Loucy (cell line): ENCODE measurements around the gene GRB10.

Source experiments
- H2AFZ ChIP-seq: fragments of 200-600 bp; sonication (generic); 2 replicates; pipeline ENCODE4 v1.6.0; 2016; ENCODE audit warnings: antibody characterized with exemption, mild to moderate bottlenecking, low read length, moderate library complexity
- H3F3A ChIP-seq: fragments of 200-600 bp; 2 replicates; pipeline ENCODE4 v1.6.0; 2016; ENCODE audit warnings: antibody characterized with exemption, low read depth, mild to moderate bottlenecking
- H3K27me3 ChIP-seq: fragments of 200-600 bp; sonication (generic); 2 replicates; pipeline ENCODE4 v1.6.1; 2014; ENCODE audit warnings: low read length, mild to moderate bottlenecking; ENCODE audit not compliant: insufficient read depth, poor library complexity, severe bottlenecking
- H3K36me3 ChIP-seq: fragments of 200-600 bp; sonication (generic); 2 replicates; pipeline ENCODE4 v1.6.1; 2016; ENCODE audit warnings: low read length; ENCODE audit not compliant: insufficient read depth
- H3K4me1 ChIP-seq: fragments of 200-600 bp; sonication (generic); 2 replicates; pipeline ENCODE4 v1.5.1; 2014; ENCODE audit warnings: low read length, mild to moderate bottlenecking; ENCODE audit not compliant: insufficient read depth, poor library complexity, severe bottlenecking
- H3K4me2 ChIP-seq: fragments of 200-600 bp; sonication (generic); 2 replicates; pipeline ENCODE4 v1.6.0; 2014; ENCODE audit warnings: antibody characterized with exemption, low read length, low read depth, mild to moderate bottlenecking; ENCODE audit not compliant: poor library complexity, severe bottlenecking
- H3K4me3 ChIP-seq: fragments of 200-600 bp; sonication (generic); 2 replicates; pipeline ENCODE4 v1.5.1; 2014; ENCODE audit warnings: low read length, mild to moderate bottlenecking, mixed read lengths; ENCODE audit not compliant: poor library complexity, severe bottlenecking
- H3K79me2 ChIP-seq: fragments of 200-600 bp; sonication (generic); 2 replicates; pipeline ENCODE4 v1.6.1; 2014; ENCODE audit warnings: low read length; ENCODE audit not compliant: insufficient read depth
- H3K9ac ChIP-seq: fragments of 200-600 bp; sonication (generic); 2 replicates; pipeline ENCODE4 v1.6.0; 2014; ENCODE audit warnings: mild to moderate bottlenecking, low read depth, low read length, moderate library complexity; ENCODE audit not compliant: poor library complexity, severe bottlenecking
- H3K9me2 ChIP-seq: fragments of 200-600 bp; sonication (generic); replicated peaks from 2 replicates; pipeline ENCODE4 v1.6.1; 2016; ENCODE audit warnings: low read depth, low read length, mixed read lengths
- H3K9me3 ChIP-seq: fragments of 200-600 bp; sonication (generic); 2 replicates; pipeline ENCODE4 v1.6.1; 2014; ENCODE audit warnings: mild to moderate bottlenecking, antibody characterized with exemption, low read length, low read depth; ENCODE audit not compliant: insufficient read depth
- H4K20me1 ChIP-seq: fragments of 200-600 bp; sonication (generic); 2 replicates; pipeline ENCODE4 v1.6.0; 2014; ENCODE audit warnings: antibody characterized with exemption, low read length, mild to moderate bottlenecking; ENCODE audit not compliant: insufficient read depth, poor library complexity, severe bottlenecking
- EZH2phosphoT487 ChIP-seq: fragments of 200-600 bp; IDR thresholded peaks from 2 replicates; pipeline ENCODE4 v1.6.1; 2018; ENCODE audit warnings: antibody characterized with exemption, mild to moderate bottlenecking, moderate library complexity, borderline replicate concordance
- TF ChIP-seq, protein P1 (sequence below): fragments of 200-600 bp; sonication (generic); conservative IDR thresholded peaks from 2 replicates; pipeline ENCODE4 v1.5.1; 2014; ENCODE audit warnings: mild to moderate bottlenecking, antibody characterized with exemption, low read length

Gene GRB10

DNA sequence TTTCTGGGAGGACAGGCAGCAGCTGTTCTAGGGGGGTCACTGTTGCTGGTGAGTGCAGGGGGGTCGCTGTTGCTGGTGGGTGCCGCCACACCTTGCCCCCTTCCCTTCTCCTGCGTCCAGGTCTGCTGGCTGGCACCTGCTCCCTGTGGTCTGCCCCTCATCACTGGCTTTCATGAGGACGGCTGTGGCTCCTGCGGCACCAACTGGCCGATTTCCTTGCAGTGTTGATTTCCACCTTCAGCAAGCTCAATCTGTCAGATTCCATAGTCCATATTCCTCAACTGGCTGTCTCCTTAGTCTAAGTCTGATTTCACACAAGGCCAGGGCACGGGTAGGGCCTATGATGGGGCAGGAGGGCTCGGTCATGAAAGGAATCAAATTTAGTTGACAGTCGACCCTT lies 23.4 kb upstream of the GRB10 start:
- no peak overlapping the region for H3K9ac ChIP-seq
- H3K4me3 ChIP-seq = no peak overlapping the region
- no peak overlapping the region for H3K4me2 ChIP-seq
- TF ChIP-seq, protein P1, sequence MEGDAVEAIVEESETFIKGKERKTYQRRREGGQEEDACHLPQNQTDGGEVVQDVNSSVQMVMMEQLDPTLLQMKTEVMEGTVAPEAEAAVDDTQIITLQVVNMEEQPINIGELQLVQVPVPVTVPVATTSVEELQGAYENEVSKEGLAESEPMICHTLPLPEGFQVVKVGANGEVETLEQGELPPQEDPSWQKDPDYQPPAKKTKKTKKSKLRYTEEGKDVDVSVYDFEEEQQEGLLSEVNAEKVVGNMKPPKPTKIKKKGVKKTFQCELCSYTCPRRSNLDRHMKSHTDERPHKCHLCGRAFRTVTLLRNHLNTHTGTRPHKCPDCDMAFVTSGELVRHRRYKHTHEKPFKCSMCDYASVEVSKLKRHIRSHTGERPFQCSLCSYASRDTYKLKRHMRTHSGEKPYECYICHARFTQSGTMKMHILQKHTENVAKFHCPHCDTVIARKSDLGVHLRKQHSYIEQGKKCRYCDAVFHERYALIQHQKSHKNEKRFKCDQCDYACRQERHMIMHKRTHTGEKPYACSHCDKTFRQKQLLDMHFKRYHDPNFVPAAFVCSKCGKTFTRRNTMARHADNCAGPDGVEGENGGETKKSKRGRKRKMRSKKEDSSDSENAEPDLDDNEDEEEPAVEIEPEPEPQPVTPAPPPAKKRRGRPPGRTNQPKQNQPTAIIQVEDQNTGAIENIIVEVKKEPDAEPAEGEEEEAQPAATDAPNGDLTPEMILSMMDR = no peak
- TF ChIP-seq EZH2phosphoT487 = no peak
- no peaks in the 10 kb centered on the region for H3F3A ChIP-seq
- H3K36me3 ChIP-seq = no peaks in the 10 kb centered on the region
- no peaks in the 10 kb centered on the region for H3K9me3 ChIP-seq
- H2AFZ ChIP-seq = no peak overlapping the region
- H3K27me3 ChIP-seq = no peaks in the 10 kb centered on the region
- H4K20me1 ChIP-seq = no peaks in the 10 kb centered on the region
- H3K4me1 ChIP-seq = no peaks in the 10 kb centered on the region
- H3K9me2 ChIP-seq = no peaks in the 10 kb centered on the region
- no peaks in the 10 kb centered on the region for H3K79me2 ChIP-seq

DNA sequence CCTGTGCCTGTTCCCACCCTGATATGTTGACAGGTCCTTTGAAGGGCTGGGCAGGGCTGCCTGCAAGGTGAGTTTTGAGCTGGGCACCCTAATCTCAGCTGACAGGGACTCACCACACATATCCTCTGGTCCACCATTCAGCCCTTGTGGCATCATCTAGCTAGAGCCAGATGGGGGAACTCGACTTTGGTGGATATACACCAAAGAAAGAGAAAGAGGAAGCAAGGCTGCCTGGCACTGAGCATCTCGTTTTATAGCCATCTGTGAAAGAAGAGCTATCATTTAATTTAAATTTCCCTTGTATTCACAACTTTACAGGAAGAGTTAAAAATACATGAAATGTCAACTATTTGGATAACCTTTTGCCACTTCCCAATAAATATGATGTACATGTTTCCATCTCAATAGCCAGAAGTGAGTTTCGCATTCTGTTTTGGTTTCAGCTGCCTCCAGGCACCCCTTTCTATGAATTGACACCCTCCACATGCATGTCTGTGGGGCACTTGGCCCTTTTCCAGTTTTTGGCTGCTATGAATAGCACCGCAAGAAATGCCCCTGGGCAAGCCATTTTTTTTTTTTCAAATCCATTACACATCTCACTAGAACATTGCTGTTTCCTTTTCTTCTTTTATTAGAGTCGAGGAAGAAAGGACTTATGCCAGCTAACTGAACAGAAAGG lies 22.9 kb upstream of the GRB10 start:
- H3K4me3 ChIP-seq = no peak overlapping the region
- H3K36me3 ChIP-seq = no peaks in the 10 kb centered on the region
- H3K4me2 ChIP-seq = no peak overlapping the region
- H4K20me1 ChIP-seq = no peaks in the 10 kb centered on the region
- H3K9me2 ChIP-seq = no peaks in the 10 kb centered on the region
- H2AFZ ChIP-seq = no peak overlapping the region
- no peaks in the 10 kb centered on the region for H3K9me3 ChIP-seq
- no peaks in the 10 kb centered on the region for H3F3A ChIP-seq
- no peaks in the 10 kb centered on the region for H3K27me3 ChIP-seq
- H3K4me1 ChIP-seq = no peaks in the 10 kb centered on the region
- no peak overlapping the region for H3K9ac ChIP-seq
- TF ChIP-seq, protein P1 = no peak
- TF ChIP-seq EZH2phosphoT487 = no peak
- no peaks in the 10 kb centered on the region for H3K79me2 ChIP-seq

DNA sequence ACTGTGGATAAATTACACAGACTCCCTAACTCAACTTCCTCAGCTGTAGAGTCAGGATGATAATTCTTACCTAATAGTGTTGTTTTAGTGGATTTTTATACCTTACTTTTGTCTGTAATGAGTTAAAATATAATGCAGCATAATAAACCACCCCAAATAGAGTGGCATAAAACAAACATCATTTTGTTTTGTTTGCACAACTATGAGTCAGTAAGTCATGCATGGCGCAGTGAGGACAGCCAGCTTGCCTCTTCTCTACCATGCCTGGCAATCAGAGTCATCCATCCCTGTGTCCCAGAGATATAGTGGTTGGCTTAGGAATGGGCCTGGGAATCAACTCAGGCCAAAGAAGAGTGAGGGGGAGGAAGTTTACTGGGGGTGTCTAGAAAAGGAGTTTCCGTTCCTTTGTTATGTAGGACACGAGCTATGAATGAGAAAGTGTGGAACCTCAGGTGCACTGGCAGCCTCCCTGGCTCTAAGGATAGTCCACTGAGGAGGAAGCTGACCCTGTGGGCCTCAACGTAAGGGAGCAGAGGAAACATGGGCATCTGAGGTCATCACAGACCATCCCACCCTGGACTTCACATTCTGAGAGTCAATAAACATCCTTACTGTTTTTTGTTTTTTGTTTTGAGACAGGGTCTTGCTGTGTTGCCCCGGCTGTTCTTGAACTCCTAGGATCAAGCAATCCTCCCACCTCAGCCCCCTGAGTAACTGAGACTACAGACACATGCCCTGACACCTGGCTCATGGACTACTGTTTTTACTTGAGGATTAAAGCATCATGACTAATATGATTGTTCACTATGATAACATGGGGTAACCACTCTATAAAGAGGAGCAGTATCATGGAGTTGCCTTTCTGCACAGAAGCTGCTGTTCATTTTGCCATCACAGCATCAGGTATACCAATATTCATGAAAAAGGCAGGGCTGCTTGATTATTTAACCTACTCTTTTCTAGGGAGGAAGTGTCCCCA lies 21.0 kb upstream of the GRB10 start:
- no peak overlapping the region for H2AFZ ChIP-seq
- H3K9ac ChIP-seq = no peak overlapping the region
- no peaks in the 10 kb centered on the region for H4K20me1 ChIP-seq
- TF ChIP-seq, protein P1 = no peak
- no peak for TF ChIP-seq EZH2phosphoT487
- no peaks in the 10 kb centered on the region for H3K4me1 ChIP-seq
- no peaks in the 10 kb centered on the region for H3K9me2 ChIP-seq
- H3K27me3 ChIP-seq = no peaks in the 10 kb centered on the region
- H3K4me3 ChIP-seq = no peak overlapping the region
- no peaks in the 10 kb centered on the region for H3K79me2 ChIP-seq
- no peak overlapping the region for H3K4me2 ChIP-seq
- no peaks in the 10 kb centered on the region for H3F3A ChIP-seq
- H3K9me3 ChIP-seq = no peaks in the 10 kb centered on the region
- no peaks in the 10 kb centered on the region for H3K36me3 ChIP-seq
